ENCODE data around the gene CCNA1. TPM values are rescaled to one million over a fixed set of nuclear protein-coding genes. Genes with fewer than 3 reads are reported as not detected.
A peak's percentile ranks its signal among the peaks of the same experiment; 100 is the strongest.

The CCNA1 gene
- total RNA-seq: not detected

DNA sequence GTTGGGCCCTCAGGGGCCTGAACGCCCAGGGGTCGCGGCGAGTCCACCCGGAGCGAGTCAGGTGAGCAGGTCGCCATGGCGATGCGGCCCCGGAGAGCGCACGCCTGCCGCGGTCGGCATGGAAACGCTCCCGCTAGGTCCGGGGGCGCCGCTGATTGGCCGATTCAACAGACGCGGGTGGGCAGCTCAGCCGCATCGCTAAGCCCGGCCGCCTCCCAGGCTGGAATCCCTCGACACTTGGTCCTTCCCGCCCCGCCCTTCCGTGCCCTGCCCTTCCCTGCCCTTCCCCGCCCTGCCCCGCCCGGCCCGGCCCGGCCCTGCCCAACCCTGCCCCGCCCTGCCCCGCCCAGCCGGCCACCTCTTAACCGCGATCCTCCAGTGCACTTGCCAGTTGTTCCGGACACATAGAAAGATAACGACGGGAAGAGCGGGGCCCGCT lies at the start of gene CCNA1:
CCNA1 (plus strand) TSS at position 390 of the 439 bp plus-strand sequence. CDS start 562 bp downstream, outside the sequence.
- Mint-ChIP-seq H3K4me3 (peak within 1 kb of the TSS; percentile 57), H3K27me3 (ENCODE audit: low read depth) (peaks cover 64% of the 10 kb centered on the region), H3K4me1 (ENCODE audit: low read depth) (peaks cover 9% of the 10 kb centered on the region), H3K9me3 (no peaks in the 10 kb centered on the region), H3K36me3 (ENCODE audit: insufficient read depth) (no peaks in the 10 kb centered on the region)
- ATAC-seq (peak; percentile 61 to 67), DNase-seq (no peak)

- Mint-ChIP-seq H3K4me3 (no peak overlapping the region), H3K4me1 (ENCODE audit: low read depth) (no peaks in the 10 kb centered on the region), H3K27me3 (ENCODE audit: low read depth) (peaks cover 7% of the 10 kb centered on the region), H3K9me3 (no peaks in the 10 kb centered on the region), H3K36me3 (ENCODE audit: insufficient read depth) (no peaks in the 10 kb centered on the region)
- ATAC-seq (no peak), DNase-seq (no peak)
Measured at GRCh38 chr13:36385489-36385888, 46.8 kb upstream of the CCNA1 start.

DNA sequence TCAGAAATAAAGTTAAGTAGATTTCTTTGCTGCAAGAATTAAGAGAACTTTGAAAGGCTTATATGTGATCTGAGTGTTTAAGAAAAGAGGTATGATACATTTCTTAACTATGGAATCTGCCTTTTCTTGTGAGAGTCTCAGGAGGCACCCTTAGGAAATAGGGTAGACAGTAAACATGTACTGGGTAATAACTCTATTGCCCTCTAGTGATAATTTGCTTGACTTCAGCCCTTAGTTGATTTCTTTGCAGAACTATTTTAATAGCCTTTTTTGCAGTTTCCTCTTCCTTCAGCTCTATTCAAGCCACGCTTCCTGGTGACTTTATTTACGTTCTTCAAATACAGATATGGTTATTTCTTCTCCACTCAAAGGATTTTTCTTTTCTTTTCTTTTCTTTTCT lies 37.0 kb upstream of the CCNA1 start:
- DNase-seq: no peak
- Mint-ChIP-seq H3K27me3 (ENCODE audit: low read depth) (no peaks in the 10 kb centered on the region), H3K9me3 (no peaks in the 10 kb centered on the region), H3K4me3 (no peak overlapping the region), H3K4me1 (ENCODE audit: low read depth) (no peaks in the 10 kb centered on the region), H3K36me3 (ENCODE audit: insufficient read depth) (no peaks in the 10 kb centered on the region)
- ATAC-seq: no peak

DNA sequence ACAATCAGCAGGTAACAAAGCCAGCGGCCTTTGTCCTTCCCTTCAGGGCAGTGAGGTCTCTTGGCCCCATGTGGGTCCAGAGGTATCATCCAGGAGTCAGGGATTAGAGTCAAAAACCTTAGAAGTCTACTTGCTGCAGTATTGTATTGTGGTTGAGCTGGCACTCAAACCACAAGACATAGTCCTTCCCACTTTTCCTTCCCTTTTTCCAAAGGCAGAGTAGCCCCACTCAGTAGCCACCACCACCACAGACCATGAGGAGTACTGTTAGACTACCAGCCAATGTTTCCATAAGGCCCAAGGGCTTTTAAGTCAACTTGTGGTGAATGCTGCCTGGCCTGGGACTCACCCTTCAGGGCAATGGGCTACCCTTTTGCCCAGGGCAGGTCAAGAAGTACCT lies 27.1 kb upstream of the CCNA1 start:
- ATAC-seq (no peak), DNase-seq (no peak)
- H3K36me3 Mint-ChIP-seq (ENCODE audit: insufficient read depth): no peaks in the 10 kb centered on the region
- peaks cover 10% of the 10 kb centered on the region for H3K27me3 Mint-ChIP-seq (ENCODE audit: low read depth)
- H3K4me1 Mint-ChIP-seq (ENCODE audit: low read depth): no peaks in the 10 kb centered on the region
- no peaks in the 10 kb centered on the region for H3K9me3 Mint-ChIP-seq
- no peak overlapping the region for H3K4me3 Mint-ChIP-seq

DNA sequence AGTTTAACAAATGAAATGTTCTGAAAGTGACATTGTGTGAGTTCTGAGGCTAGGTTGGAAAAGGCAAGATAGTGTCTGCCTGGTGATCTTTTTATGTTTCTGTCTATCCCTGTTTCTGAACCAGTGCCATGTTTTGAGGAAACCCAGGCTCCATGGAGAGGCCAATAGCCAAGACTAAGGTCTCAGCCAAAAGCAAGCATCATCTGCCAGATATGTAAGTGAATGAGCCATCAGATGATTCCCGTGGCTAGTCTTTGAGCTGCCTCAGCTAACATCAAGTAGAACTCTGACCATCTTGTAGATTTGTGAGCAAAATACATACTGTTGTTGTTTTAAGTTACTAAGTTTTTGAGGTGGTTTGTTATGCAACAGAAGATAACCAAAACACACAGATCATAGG lies 19.6 kb upstream of the CCNA1 start:
- Mint-ChIP-seq H3K36me3 (ENCODE audit: insufficient read depth) (no peaks in the 10 kb centered on the region), H3K4me1 (ENCODE audit: low read depth) (peaks cover 8% of the 10 kb centered on the region), H3K9me3 (no peaks in the 10 kb centered on the region), H3K27me3 (ENCODE audit: low read depth) (peaks cover 40% of the 10 kb centered on the region), H3K4me3 (no peak overlapping the region)
- DNase-seq: no peak
- ATAC-seq: no peak

DNA sequence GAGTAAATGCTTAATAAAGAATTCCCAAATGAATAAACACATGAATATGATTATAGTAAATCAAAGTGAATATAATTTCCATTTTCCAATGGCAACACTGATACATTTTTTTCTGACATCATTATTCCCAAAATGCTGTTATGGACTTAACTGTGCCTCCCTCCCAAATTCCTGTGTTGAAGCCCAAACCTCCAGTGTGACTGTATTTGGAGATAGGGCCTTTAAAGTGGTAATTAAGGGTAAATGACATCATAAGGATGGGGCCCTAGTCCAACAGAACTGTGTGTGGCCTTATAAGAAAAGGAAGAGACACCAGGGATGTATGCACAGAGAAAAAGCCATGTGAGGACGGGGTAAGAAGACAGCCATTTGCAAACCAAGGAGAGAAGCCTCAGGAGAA lies 19.1 kb upstream of the CCNA1 start:
- ATAC-seq (no peak), DNase-seq (no peak)
- Mint-ChIP-seq H3K27me3 (ENCODE audit: low read depth) (peaks cover 36% of the 10 kb centered on the region), H3K36me3 (ENCODE audit: insufficient read depth) (no peaks in the 10 kb centered on the region), H3K4me3 (no peak overlapping the region), H3K4me1 (ENCODE audit: low read depth) (peaks cover 12% of the 10 kb centered on the region), H3K9me3 (no peaks in the 10 kb centered on the region)

GRCh38 chr13:36414461-36414860 lies 17.8 kb upstream of the CCNA1 start:
- ATAC-seq: no peak
- Mint-ChIP-seq H3K4me3 (no peak overlapping the region), H3K4me1 (ENCODE audit: low read depth) (peaks cover 14% of the 10 kb centered on the region), H3K36me3 (ENCODE audit: insufficient read depth) (no peaks in the 10 kb centered on the region), H3K27me3 (ENCODE audit: low read depth) (peaks cover 35% of the 10 kb centered on the region), H3K9me3 (no peaks in the 10 kb centered on the region)
- DNase-seq: no peak

- peaks cover 16% of the 10 kb centered on the region for H3K4me1 Mint-ChIP-seq (ENCODE audit: low read depth)
- H3K36me3 Mint-ChIP-seq (ENCODE audit: insufficient read depth): no peaks in the 10 kb centered on the region
- DNase-seq: no peak
- H3K9me3 Mint-ChIP-seq: no peaks in the 10 kb centered on the region
- H3K4me3 Mint-ChIP-seq: no peak overlapping the region
- H3K27me3 Mint-ChIP-seq (ENCODE audit: low read depth): peaks cover 42% of the 10 kb centered on the region
- ATAC-seq: no peak
Measured at GRCh38 chr13:36417331-36417730, 15.0 kb upstream of the CCNA1 start.

DNA sequence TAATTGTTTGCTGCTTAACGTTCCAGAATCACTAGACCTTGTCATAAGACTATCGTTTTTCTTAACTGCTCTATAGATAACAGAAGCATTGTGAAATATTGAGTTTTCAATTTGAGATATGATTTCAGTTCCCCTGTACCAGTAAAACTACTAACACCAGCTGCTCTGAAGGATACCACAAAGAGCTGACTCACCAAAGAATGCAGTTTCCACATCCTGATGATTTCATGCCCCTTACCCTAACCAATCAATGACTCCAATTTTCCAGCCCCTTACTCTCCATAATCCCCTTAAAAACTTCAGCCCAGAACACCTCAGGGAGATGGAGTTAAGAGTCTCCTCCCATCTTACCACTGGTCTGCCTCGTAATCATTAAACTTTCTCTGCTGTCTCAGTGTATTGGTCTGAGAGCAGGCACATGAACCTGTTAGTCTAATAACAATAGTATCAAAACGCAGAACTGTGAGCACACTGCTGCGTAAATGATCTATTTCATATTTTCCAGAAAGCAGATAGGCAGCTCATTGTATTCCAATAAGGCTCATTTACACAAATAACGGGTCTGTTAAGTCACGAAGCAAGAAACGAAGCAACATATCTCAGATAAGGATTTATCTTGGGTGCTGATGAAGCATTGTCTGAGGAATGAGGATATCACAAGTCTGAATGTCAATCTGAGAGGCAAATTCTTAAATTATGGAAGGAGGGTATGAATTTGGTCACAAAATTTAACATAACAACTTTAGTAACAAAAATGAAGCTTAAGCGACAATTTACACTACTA lies 14.1 kb upstream of the CCNA1 start:
- ATAC-seq: peak; percentile 59 to 73
- H3K4me1 Mint-ChIP-seq (ENCODE audit: low read depth): peaks cover 16% of the 10 kb centered on the region
- H3K4me3 Mint-ChIP-seq: no peak overlapping the region
- H3K27me3 Mint-ChIP-seq (ENCODE audit: low read depth): peaks cover 37% of the 10 kb centered on the region
- no peaks in the 10 kb centered on the region for H3K9me3 Mint-ChIP-seq
- no peak for DNase-seq
- no peaks in the 10 kb centered on the region for H3K36me3 Mint-ChIP-seq (ENCODE audit: insufficient read depth)

DNA sequence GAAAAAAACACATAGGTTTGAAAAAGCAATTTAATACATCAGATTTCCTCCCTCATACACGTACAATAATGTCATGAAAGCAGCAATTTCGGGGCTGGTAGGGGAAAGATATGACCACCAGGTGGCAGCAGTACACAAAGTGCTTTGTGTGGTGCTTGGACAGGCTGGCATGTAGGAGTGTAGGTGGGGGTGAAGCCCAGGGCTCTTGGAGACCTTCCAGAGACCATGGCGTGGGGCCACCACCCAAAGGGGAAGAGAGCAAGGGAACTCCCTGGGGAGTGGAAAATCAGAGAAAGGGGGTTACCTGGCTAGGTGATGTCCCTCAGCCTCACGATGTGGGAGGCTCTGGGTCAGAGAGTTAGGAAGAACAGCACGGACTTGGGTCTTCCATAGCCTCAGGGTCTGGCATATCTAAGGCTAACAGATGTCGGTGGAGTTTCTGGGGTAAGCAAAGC lies 11.8 kb upstream of the CCNA1 start:
- Mint-ChIP-seq H3K9me3 (peaks cover 4% of the 10 kb centered on the region), H3K4me3 (no peak overlapping the region), H3K4me1 (ENCODE audit: low read depth) (peaks cover 8% of the 10 kb centered on the region), H3K36me3 (ENCODE audit: insufficient read depth) (no peaks in the 10 kb centered on the region), H3K27me3 (ENCODE audit: low read depth) (peaks cover 32% of the 10 kb centered on the region)
- peak; percentile 69 to 75 for ATAC-seq
- peak; percentile 38 for DNase-seq

DNA sequence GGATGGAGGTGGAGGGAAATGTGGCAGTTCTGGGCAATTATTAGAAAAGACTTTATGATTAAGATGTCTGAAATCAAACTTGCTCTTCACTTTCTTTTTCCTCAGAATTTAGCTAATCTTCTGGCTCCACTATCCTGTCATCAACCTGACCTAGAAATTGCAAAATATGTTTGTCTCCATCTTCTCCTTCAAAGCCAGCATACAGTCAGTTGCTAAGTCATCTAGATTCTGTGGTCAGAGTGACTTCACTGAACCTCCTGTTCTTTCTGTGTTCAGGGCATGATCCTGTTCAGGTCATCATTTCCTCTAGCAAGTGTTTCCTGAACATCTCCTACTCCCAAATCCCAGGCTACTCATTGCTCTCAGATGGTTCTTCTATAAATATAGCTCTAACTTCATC lies 10.8 kb upstream of the CCNA1 start:
- H3K9me3 Mint-ChIP-seq: peaks cover 5% of the 10 kb centered on the region
- DNase-seq (no peak), ATAC-seq (peak; percentile 23 to 28)
- H3K36me3 Mint-ChIP-seq (ENCODE audit: insufficient read depth): no peaks in the 10 kb centered on the region
- peaks cover 23% of the 10 kb centered on the region for H3K27me3 Mint-ChIP-seq (ENCODE audit: low read depth)
- peaks cover 8% of the 10 kb centered on the region for H3K4me1 Mint-ChIP-seq (ENCODE audit: low read depth)
- H3K4me3 Mint-ChIP-seq: no peak overlapping the region

DNA sequence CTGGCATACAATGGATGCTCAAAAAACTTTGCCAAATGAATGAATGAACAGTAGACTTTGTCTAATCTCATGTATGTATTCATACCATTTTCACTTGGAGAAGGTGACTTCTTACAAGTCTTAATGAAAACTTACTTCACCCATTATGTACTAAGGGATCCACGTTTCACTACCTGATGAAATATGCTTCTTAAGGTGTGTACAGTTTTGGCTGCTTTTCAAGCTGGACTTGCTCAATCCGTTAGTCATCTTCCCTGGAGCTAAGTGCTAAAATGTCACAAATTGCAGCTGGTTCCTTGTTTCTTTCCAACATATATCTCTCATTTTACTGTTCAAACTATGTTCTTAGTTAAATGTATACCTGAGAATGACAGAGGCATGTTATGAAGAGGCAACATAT lies 4.2 kb upstream of the CCNA1 start:
- peaks cover 8% of the 10 kb centered on the region for H3K9me3 Mint-ChIP-seq
- DNase-seq: no peak
- H3K4me1 Mint-ChIP-seq (ENCODE audit: low read depth): peaks cover 9% of the 10 kb centered on the region
- peaks cover 46% of the 10 kb centered on the region for H3K27me3 Mint-ChIP-seq (ENCODE audit: low read depth)
- no peaks in the 10 kb centered on the region for H3K36me3 Mint-ChIP-seq (ENCODE audit: insufficient read depth)
- H3K4me3 Mint-ChIP-seq: no peak overlapping the region
- ATAC-seq: no peak

DNA sequence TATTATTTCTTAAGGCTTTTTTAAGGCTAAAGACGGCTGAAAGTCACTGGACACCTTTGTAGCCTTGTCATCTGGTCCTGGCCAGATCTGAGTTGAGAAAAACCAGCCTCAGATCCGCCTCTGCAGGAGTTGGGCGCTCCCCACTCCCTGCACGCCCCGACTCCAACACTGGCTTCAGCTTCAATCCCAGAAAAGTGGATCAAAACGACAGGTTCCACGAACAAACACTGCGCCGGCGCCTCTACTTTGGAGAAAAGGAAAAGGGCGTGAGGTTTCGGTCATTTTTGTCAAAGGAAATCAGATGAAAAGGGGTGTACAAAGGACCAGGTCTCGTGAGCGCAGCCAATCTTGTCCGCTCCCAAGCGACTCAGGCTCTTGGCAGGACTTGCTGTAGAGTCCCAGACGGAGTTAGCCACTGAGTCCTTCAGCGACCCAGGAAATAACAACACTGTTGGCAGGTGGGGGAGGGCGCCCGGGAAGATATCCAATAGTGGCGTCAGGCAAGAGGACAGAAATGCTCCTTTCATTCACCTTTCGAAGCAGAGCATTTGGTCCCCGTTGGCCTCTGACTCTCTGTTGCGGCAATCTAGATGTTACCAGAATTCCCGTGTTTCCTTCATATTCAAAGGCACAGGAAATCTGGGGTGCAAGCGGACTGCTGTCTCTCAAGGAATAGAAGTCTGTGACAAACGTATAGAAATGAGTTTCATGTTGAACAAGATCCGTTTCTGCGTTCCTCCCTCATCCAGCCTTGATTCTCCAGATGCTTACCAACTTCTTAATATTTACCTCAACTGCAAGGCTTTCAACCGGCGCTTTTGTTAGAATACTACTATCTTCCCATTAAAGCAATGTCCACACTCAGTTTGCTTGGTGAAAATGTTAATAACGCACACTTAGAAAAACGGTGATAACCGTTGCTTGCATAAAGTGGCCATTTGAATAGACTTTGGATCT lies 1.8 kb upstream of the CCNA1 start:
- Mint-ChIP-seq H3K27me3 (ENCODE audit: low read depth) (peaks cover 63% of the 10 kb centered on the region), H3K36me3 (ENCODE audit: insufficient read depth) (no peaks in the 10 kb centered on the region), H3K4me1 (ENCODE audit: low read depth) (peaks cover 9% of the 10 kb centered on the region), H3K9me3 (peaks cover 4% of the 10 kb centered on the region), H3K4me3 (no peak overlapping the region)
- ATAC-seq (no peak), DNase-seq (no peak)

DNA sequence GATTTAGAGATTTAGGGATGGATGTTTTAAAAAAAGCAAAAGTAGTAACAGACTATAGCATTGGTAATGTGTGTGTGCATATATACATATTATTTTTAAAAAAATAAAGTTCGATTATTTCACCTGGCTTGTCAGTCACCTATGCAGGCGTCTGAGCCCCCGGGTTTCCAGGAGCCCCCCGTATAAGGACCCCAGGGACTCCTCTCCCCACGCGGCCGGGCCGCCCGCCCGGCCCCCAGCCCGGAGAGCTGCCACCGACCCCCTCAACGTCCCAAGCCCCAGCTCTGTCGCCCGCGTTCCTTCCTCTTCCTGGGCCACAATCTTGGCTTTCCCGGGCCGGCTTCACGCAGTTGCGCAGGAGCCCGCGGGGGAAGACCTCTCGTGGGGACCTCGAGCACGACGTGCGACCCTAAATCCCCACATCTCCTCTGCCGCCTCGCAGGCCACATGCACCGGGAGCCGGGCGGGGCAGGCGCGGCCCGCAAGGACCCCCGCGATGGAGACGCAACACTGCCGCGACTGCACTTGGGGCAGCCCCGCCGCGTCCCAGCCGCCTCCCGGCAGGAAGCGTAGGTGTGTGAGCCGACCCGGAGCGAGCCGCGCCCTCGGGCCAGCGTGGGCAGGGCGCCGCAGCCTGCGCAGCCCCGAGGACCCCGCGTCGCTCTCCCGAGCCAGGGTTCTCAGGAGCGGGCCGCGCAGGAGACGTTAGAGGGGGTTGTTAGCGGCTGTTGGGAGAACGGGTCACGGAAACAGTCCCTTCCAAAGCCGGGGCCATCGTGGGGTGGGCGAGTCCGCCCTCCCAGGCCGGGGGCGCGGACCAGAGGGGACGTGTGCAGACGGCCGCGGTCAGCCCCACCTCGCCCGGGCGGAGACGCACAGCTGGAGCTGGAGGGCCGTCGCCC lies 840 bp upstream of the CCNA1 start:
- peaks cover 9% of the 10 kb centered on the region for H3K4me1 Mint-ChIP-seq (ENCODE audit: low read depth)
- H3K9me3 Mint-ChIP-seq: peaks cover 3% of the 10 kb centered on the region
- peaks cover 67% of the 10 kb centered on the region for H3K27me3 Mint-ChIP-seq (ENCODE audit: low read depth)
- no peaks in the 10 kb centered on the region for H3K36me3 Mint-ChIP-seq (ENCODE audit: insufficient read depth)
- no peak overlapping the region for H3K4me3 Mint-ChIP-seq
- ATAC-seq (peak; percentile 41 to 54), DNase-seq (no peak)

All from activated T-cell treated with anti-CD3 and anti-CD28 coated beads, Interleukin-2, amount 50 U/mL, for 4 hours (primary cell).